Epidermal melanocyte (primary cell): ENCODE measurements around the gene GAP43.

ENCODE experiments used
- DNase-seq: peaks from one replicate; pipeline ENCODE4 v3.0.0; 2011; ENCODE audit warnings: low spot score; ENCODE audit not compliant: insufficient read length

The GAP43 gene

GRCh38 chr3:115660646-115661337 is 37.5 kb downstream of the GAP43 start:
- DNase-seq = no peak

DNA sequence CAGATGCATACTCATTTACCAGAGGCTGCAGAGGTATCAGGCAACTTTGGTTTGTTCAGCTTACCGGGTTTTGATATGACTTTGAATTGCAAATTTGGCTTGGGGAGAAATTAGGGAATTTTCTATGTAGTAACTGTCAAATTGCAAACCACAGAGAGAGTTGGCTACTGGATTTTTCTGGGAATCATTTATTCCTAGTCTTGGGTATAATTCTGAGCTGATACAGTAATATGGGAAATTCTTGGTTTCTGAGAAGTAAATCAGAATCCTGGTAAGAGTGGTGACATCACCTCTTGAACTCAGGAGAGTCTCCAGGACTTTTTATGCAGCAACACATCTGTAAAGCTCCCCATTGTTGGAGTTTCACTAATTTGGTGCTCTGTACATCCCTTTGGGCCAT is 39.0 kb downstream of the GAP43 start:
- no peak for DNase-seq

DNA sequence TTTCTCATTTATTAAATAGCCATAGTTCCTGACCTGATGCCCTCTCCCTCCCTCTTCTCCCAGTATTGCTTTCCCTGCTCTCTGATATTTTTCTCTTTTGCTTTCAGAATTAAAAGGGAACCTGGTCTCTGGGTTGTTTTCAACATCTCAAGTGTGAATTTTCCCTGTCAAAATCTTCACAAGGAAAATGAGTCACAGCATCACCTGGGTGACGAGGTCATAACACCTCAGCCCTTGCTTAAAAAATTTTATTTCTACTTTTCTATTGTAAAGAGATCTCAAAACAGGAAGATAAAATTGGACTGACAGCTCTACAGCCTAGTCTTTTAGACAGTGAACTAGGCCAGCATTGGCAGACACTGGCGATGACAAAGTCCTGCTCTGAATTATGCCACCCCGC is 40.1 kb downstream of the GAP43 start:
- DNase-seq = no peak

- no peak for DNase-seq
Measured at GRCh38 chr3:115666081-115666480, 42.8 kb downstream of the GAP43 start.

- DNase-seq = no peak
Measured at GRCh38 chr3:115666920-115667737, 43.8 kb downstream of the GAP43 start.

- DNase-seq = no peak
Measured at GRCh38 chr3:115667738-115668065, 44.4 kb downstream of the GAP43 start.

DNA sequence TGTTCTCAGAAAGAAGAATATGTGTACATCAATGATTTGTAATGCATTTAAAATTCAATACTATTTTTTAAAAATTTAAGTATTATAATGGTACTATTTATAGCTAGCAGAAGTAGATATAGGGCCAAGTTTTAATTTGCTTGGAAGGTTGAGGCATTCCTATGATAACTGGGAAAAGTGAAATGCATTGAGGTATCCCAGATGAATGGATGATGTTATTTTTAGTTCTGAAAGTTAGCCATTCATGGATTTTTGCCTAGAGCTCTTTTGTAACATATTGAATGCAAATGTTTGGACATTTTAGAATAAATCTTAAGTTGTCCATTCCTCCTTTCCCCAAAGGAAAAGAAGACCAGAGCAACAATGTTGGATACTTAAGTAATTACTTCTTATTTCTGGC is 47.6 kb downstream of the GAP43 start:
- no peak for DNase-seq

GRCh38 chr3:115671761-115672455 is 48.6 kb downstream of the GAP43 start:
- DNase-seq = no peak

- DNase-seq = no peak
Measured at GRCh38 chr3:115673881-115674280, 50.6 kb downstream of the GAP43 start.

DNA sequence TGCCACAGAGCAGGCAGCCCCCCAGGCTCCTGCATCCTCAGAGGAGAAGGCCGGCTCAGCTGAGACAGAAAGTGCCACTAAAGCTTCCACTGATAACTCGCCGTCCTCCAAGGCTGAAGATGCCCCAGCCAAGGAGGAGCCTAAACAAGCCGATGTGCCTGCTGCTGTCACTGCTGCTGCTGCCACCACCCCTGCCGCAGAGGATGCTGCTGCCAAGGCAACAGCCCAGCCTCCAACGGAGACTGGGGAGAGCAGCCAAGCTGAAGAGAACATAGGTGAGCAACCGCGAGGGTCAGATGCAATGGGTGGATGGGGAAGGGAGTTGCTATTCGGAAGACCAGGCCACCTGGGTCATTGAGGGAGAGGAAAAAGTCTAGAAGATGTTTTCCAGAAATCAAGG is 53.0 kb downstream of the GAP43 start:
- DNase-seq = no peak

DNA sequence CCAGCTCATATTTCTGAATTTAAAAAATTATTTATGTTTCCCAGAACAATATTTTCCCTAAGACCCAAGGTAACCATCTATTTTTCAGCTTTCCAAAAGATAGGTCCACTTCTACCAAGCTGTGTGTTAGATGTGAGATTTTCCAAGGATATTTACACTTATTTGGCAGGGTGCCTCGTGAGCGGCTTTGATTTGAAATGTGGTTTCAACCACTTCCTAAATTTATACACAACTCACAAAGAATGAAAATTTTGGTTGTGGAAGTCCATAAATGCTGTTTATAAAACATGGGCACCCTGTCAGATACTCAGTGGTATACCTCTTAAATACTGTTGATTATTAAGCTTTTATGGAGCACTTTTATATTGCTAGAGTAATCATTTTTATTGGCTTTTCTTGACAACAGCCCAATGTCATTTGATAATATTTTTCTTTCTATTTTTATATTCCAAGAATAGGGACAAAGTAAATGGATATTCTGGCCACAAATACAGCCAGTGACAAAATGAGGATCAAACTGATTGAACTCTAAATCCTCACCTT is 57.6 kb downstream of the GAP43 start:
- no peak for DNase-seq

GRCh38 chr3:115681736-115682135 is 58.4 kb downstream of the GAP43 start:
- DNase-seq = no peak

GRCh38 chr3:115683305-115683704 is 60.0 kb downstream of the GAP43 start:
- no peak for DNase-seq

GRCh38 chr3:115683773-115684172 is 60.5 kb downstream of the GAP43 start:
- DNase-seq = no peak

DNA sequence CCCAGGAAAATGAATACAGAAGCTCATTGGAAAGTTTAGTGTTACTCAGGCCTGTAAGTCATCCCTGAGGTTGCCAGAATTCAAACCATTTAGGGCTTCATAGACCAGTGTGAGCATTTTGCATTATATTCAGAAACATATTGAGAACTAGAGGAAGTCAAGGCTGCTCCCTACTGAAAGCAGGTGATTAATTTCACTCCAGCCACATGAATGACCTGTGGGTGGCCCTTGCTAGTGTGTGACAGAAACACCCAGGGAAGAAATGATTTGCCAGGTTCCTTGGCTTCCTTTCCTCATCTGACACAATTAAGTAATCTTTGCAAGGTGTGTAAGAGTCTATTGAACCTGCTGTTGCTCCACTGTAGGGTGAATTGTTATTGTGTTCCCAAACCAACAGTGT is 61.8 kb downstream of the GAP43 start:
- DNase-seq = no peak

DNA sequence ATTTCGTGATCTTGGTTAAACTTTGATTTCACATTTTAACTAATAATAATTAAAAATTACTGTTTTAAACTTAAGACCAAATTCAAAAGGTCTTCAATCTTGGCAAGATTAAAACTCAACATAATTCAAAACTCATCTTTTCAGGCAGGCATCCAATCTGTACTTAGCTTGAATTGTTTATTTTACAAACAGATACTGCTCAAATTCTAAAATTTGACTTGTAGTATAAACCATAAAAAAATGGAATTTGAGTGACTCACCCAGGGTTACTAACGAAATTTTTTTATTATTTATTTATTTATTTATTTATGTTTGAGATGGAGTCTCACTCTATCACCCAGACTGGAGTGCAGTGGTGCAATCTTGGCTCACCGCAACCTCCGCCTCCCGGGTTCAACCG is 64.4 kb downstream of the GAP43 start:
- DNase-seq = no peak

DNA sequence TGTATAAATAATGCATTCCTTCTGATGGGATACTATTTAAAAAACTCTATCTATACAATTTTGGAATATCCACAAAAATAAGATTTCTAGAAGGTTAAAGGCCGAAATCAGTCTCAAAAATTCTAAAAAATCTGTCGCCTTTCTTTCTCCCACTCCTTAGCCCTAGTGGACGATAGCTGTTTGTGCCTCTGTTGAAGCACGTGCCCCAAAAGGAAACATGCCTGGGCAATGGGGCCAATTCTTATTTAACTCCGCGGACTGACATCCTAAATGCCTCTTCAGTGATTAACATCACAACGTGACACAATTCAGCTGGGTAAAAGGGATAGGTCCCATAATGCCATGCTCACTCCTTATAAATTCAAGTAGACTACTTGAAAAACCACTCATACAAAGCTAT is 65.1 kb downstream of the GAP43 start:
- DNase-seq = no peak

GRCh38 chr3:115689928-115690327 is 66.6 kb downstream of the GAP43 start:
- no peak for DNase-seq

- no peak for DNase-seq
Measured at GRCh38 chr3:115691964-115692363, 68.7 kb downstream of the GAP43 start.

DNA sequence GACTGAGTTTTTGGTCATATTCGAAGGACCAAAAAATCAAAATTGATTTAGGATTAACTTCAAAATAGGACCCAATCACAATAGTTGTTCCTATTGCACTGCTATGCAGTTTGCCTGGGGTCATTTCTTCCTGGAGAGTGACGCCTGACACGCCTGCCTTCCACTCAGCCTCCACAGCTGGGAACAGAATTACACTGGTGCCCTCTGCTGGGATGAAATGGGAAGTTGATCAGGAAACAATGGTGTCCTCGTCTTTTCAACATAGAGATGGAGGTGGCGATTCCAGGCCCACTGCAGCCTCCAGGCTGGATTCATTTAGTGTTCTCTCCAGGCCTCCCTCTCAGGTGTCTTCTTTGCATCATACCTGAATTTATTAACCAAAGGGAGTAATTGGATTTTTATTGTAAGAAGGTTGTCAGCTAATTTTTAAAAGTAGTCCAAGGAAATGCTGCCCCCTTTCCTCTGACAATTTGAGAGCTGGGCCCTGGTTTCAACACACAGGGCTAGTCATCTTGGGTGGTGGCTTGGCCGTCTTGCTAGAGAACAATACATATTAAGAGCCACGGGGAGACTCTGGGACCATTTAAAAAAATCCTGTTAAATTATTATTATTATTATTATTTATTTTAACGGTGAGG is 69.7 kb downstream of the GAP43 start:
- DNase-seq = peak; percentile 60

DNA sequence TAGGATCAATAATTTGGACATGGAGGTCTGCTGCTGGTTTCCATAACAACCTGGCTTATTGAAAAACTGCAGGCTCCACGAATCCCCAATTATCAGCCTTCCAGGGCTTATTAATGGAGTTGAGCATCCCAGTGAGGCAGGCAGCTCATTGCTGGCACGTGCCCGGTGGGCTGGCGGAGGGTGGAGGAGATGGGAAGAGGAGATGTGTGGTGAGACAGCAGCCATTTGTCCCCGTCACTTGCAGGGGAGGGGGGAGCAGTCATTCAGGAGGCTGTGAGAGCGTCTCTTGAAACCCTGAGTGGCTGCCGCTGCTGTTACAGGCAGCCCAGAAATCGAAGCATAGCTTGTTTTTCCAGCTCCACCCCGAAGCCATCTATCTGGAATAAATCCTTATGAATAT is 70.6 kb downstream of the GAP43 start:
- no peak for DNase-seq

DNA sequence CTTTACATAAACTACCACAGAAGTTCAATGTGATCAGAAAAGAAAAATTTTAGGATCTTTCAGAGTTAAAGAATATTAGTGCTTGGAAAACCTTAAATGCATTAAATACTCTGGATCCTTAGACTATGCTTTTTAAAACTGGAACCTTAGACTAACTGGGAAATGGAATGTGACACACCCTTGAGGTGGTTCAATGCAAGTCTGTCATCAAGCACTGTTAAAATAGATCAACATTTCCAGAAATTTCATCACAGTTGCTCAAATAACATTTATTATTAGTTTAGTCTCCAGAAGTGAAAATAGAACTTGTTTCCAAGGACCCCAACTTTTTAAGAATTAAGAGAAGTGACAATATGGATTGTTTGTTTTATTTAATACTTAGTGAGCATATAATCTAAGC is 71.8 kb downstream of the GAP43 start:
- no peak for DNase-seq
